HG03097 (cell line): ENCODE data around the gene APBB1.

Source experiments
- ATAC-seq: cut with Tn5 transposase; IDR thresholded peaks from one replicate; pipeline ENCODE4 v1.9.1; 2021; ENCODE audit not compliant: unreplicated experiment, low FRiP score

Gene APBB1

GRCh38 chr11:6418557-6419008 lies 311 bp downstream of the APBB1 start:
- no peak for ATAC-seq

- ATAC-seq, result no peak
These were observed 862 bp downstream of the APBB1 start for GRCh38 chr11:6417907-6418556.

- no peak for ATAC-seq
These were observed 3.1 kb downstream of the APBB1 start for GRCh38 chr11:6415797-6416196.

GRCh38 chr11:6414874-6415328 lies 4.0 kb downstream of the APBB1 start:
- no peak for ATAC-seq

- ATAC-seq, result no peak
These were observed 5.1 kb downstream of the APBB1 start for GRCh38 chr11:6413791-6414201.

- no peak for ATAC-seq
These were observed 7.3 kb downstream of the APBB1 start for GRCh38 chr11:6411594-6412031.

- ATAC-seq, result no peak
These were observed 8.0 kb downstream of the APBB1 start for GRCh38 chr11:6410695-6411430.

- ATAC-seq, result no peak
These were observed 12.5 kb downstream of the APBB1 start for GRCh38 chr11:6406370-6406769.

GRCh38 chr11:6405846-6406245 lies 13.0 kb downstream of the APBB1 start:
- no peak for ATAC-seq

- ATAC-seq, result no peak
These were observed 13.7 kb downstream of the APBB1 start for GRCh38 chr11:6405052-6405667.

- ATAC-seq, result no peak
These were observed 14.4 kb downstream of the APBB1 start for GRCh38 chr11:6404342-6405051.

GRCh38 chr11:6403539-6403938 lies 15.4 kb downstream of the APBB1 start:
- ATAC-seq, result no peak

- peak; percentile 96 for ATAC-seq
These were observed 16.3 kb downstream of the APBB1 start for GRCh38 chr11:6402561-6402981.

GRCh38 chr11:6402061-6402470 lies 16.8 kb downstream of the APBB1 start:
- ATAC-seq, result peak; percentile 16

GRCh38 chr11:6401464-6401863 lies 17.4 kb downstream of the APBB1 start:
- no peak for ATAC-seq

- no peak for ATAC-seq
These were observed 18.2 kb downstream of the APBB1 start for GRCh38 chr11:6400431-6401345.

GRCh38 chr11:6397636-6398035 lies 21.3 kb downstream of the APBB1 start:
- ATAC-seq, result no peak

- no peak for ATAC-seq
These were observed 21.7 kb downstream of the APBB1 start for GRCh38 chr11:6397156-6397555.

GRCh38 chr11:6395470-6396060 lies 23.3 kb downstream of the APBB1 start:
- ATAC-seq, result no peak
